Cardiac fibroblast (primary cell): ENCODE data around the gene CT45A1.
"Not testable (repeated sequence)": the region's sequence is repeated elsewhere in the genome, so short reads cannot be mapped to it uniquely, and the experiment has no call there.

Experiments
- DNase-seq, 2 donors: peaks; one replicate each; pipeline versions ENCODE4 v3.0.0 to v3.0.0-alpha.2; 2010; ENCODE audit warnings: low read depth in 2 of 2
- H3K4me3 ChIP-seq, 2 donors: replicated peaks in 1 of 2; 1 replicate in 1 of 2; 2 replicates in 1 of 2; pipeline ENCODE4 v1.5.1; 2011; ENCODE audit warnings: low read depth in 2 of 2, low read length in 2 of 2, mild to moderate bottlenecking in 2 of 2, moderate library complexity in 1 of 2
- CTCF ChIP-seq: IDR thresholded peaks from one replicate; pipeline ENCODE4 v1.5.1; 2011; ENCODE audit warnings: low read depth, mild to moderate bottlenecking, low read length, inconsistent platforms

Gene CT45A1

GRCh38 chrX:135713183-135713689 is at the start of gene CT45A1:
TSS of gene CT45A1 (plus strand) at chrX:135713639. CDS start at chrX:135718941, 5,302 bp downstream.
- H3K4me3 ChIP-seq, DNase-seq: not testable (repeated sequence)

- not testable (repeated sequence) for H3K4me3 ChIP-seq, DNase-seq
Observed at GRCh38 chrX:135672979-135673378, 40.5 kb upstream of the CT45A1 start.

- no peak for DNase-seq
- no peak overlapping the region for H3K4me3 ChIP-seq
- peak; percentile 10 for TF ChIP-seq CTCF
Observed at GRCh38 chrX:135688137-135688536, 25.3 kb upstream of the CT45A1 start.

- TF ChIP-seq CTCF = no peak
- no peak overlapping the region for H3K4me3 ChIP-seq
Observed at GRCh38 chrX:135695471-135695870, 18.0 kb upstream of the CT45A1 start.

GRCh38 chrX:135697601-135698000 is 15.8 kb upstream of the CT45A1 start:
- no peak for TF ChIP-seq CTCF
- DNase-seq = no peak
- no peak overlapping the region for H3K4me3 ChIP-seq

More at GRCh38 chrX:135695471-135695870, 18.0 kb upstream of the CT45A1 start:
- no peak for DNase-seq

- no peak for DNase-seq
- TF ChIP-seq CTCF = no peak
- no peak overlapping the region for H3K4me3 ChIP-seq
Observed at GRCh38 chrX:135698924-135699323, 14.5 kb upstream of the CT45A1 start.

GRCh38 chrX:135707880-135708279 is 5.6 kb upstream of the CT45A1 start:
- DNase-seq = no peak
- TF ChIP-seq CTCF = no peak
- no peak overlapping the region for H3K4me3 ChIP-seq

- H3K4me3 ChIP-seq = no peak overlapping the region
- no peak for DNase-seq
- TF ChIP-seq CTCF = no peak
Observed at GRCh38 chrX:135713795-135714194, 356 bp downstream of the CT45A1 start.

GRCh38 chrX:135734666-135735065 is 21.2 kb downstream of the CT45A1 start:
- not testable (repeated sequence) for DNase-seq, H3K4me3 ChIP-seq
